Activated CD4-positive, alpha-beta T cell treated with anti-CD3 and anti-CD28 coated beads for 24 hours (primary cell): ENCODE measurements around the gene C4BPA.

ENCODE experiments used
- DNase-seq, 2 donors: peaks; one replicate each; pipeline ENCODE4 v3.0.0-alpha.2; 2020; ENCODE audit warnings: low read depth in 2 of 2

The C4BPA gene

DNA sequence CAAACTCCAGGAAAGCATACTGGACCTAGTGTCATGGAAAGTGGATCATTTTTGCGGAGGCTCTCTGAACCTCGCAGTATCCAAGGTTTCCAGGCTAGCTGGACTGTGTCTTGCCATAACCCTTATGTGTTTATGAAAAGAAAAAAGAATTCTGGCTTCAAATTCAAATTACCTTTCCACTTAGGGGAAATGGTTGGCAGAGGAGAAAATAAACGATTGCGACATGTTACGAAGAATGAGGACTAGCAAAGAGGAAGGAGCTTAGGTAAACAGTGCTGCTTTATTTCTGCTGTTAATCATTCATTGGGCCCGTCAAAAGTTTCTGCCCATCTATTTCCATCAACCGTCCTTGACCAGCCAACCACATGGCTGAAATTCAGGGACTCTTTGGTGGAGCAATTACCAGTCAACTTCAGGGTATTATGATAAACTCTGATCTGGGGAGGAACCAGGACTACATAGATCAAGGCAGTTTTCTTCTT lies at the start of gene C4BPA:
Gene C4BPA, plus strand, starts transcription at position 342 of the 482 bp plus-strand sequence. CDS start 8,793 bp downstream, outside the sequence.
- DNase-seq, result no peak

- no peak for DNase-seq
Measured at GRCh38 chr1:207054491-207054890, 49.5 kb upstream of the C4BPA start.

GRCh38 chr1:207055386-207056001 lies 48.5 kb upstream of the C4BPA start:
- no peak for DNase-seq

- no peak for DNase-seq
Measured at GRCh38 chr1:207056673-207057072, 47.4 kb upstream of the C4BPA start.

DNA sequence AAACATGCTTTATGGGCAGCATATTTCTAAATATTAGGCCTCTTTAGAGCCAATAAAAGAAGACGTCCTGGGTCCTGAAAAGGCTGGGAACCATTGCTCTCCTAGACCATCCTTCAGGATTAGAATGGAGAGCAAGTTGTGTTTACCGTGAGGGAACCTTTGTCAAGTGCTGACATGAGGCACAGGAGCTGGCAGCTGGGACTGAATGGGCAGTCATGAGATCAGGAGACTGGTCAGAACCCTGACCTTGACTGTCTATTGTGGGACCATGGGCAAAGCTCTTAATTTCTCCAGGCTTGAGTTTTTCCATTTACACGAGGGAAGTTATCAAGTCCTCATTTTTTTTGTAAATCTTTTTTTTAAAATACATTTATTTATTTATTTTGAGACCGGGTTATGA lies 45.8 kb upstream of the C4BPA start:
- DNase-seq, result no peak

GRCh38 chr1:207058878-207059867 lies 44.9 kb upstream of the C4BPA start:
- no peak for DNase-seq

DNA sequence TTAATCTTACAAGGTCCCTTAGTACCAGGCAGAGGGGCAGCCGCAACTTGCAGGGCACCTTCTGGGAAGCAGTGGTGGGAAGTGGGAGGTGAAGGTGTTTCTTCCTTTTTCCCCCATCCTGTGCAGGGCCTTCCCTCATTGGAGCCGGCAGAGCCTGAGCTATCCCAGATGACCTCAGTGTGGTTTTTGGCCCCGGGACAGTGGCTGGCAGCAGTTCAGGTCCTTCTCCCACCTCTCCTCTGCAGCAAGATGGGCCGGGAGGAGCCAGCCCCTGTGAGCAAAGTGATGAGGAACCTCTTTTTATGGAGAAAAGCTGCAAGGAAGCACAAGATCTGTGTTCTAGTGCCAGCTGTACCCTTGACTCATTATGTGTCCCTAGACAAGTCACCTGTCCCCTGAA lies 44.2 kb upstream of the C4BPA start:
- DNase-seq, result no peak

DNA sequence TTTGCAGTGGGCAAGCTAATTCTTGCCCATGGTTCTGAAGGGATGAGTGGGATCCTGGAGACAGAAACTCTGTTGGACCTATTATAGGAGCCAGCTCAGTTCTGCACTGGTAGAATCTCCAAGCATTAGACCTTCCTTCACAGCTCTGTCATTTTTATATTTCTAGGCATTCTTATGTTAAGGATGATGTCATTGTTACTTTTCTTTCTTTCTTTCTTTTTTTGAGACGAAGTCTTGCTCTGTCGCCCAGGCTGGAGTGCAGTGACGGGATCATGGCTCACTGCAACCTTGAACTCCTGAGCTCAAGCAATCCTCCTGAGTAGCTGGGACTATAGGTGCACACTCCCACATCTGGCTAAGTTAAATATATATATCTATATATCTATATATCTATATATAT lies 43.4 kb upstream of the C4BPA start:
- no peak for DNase-seq

DNA sequence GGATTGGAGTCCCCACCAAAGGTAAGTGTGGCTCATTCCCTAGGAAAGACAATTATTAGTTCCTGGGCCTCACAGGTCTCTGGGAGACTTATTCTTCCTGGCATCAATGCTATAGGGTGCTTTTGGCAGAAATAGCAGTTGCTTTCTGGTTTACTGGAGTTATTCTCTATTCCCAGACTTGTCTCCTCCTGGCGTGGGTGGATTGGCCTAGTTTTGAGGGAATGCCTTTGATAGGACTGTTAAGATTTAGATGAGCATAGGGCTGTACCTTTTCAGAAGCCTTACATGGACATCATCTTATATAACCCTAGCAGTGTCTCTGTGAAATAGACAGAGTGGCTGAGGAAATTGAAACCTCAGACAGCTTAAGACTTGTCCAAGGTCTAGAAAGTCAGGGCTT lies 42.0 kb upstream of the C4BPA start:
- DNase-seq, result no peak

GRCh38 chr1:207063014-207063413 lies 41.0 kb upstream of the C4BPA start:
- DNase-seq, result no peak

GRCh38 chr1:207064561-207064960 lies 39.5 kb upstream of the C4BPA start:
- no peak for DNase-seq

DNA sequence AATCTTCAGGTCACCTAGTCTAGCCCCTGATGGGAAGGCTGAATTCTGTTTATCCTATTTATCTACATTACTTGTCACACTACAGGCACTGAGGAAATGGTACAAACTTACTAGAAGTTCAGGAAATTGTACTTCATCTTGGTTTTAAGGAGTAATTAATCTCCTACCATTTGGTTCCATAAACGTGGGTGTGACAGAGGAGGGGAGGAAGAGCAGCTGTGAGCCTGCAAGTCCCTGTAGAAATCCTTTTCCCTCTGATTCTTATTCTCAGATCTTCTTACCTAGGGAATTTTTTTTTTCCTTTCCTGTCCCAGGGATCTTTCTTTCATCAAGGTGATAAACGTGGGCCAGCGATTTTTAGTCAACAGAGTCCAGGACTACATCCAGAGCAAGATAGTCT lies 36.8 kb upstream of the C4BPA start:
- no peak for DNase-seq

GRCh38 chr1:207067665-207068064 lies 36.4 kb upstream of the C4BPA start:
- DNase-seq, result no peak

DNA sequence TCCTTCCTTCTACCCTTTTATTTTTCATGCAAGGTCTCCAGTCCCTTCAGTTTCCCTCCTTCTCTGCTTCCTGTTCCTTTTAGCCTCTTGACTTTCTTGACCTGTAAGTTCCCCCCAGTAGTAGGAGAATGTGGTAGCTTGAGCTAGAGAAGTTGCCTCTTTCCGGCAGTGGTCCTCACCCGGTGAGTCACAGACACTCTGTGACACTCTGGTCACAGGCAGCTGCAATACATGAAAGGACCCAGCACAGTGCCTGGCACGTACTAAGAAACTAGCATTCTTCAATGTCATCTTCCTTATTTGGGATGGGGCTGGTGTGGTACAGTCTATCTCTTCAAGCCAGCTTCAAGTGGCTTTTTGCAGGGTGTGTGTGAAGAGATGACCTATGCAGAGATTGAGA lies 35.0 kb upstream of the C4BPA start:
- DNase-seq, result no peak

- no peak for DNase-seq
Measured at GRCh38 chr1:207069858-207070506, 34.1 kb upstream of the C4BPA start.

- DNase-seq, result no peak
Measured at GRCh38 chr1:207070811-207071210, 33.2 kb upstream of the C4BPA start.

DNA sequence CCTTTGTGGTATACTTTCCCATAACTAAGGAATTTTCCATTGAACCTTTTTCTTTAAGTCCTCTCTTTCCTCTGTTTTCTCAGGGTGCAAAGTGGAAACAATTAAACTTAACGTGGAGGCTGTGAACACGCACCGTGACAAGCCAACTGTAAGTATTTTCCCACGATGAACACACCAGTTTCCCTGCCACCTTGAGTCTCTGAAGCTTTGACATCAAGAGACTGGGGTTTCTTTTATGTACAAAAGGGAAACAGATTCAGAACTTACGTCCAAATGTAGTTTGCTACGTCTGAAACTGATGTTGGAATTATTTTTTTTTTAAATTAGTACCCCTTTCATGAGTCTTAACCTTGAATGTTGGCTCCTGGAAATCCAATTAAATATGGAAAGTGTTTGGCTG lies 32.6 kb upstream of the C4BPA start:
- no peak for DNase-seq

- DNase-seq, result no peak
Measured at GRCh38 chr1:207072233-207072632, 31.8 kb upstream of the C4BPA start.

GRCh38 chr1:207073906-207074820 lies 29.9 kb upstream of the C4BPA start:
- DNase-seq, result no peak

- no peak for DNase-seq
Measured at GRCh38 chr1:207076181-207076955, 27.7 kb upstream of the C4BPA start.

GRCh38 chr1:207077012-207077411 lies 27.0 kb upstream of the C4BPA start:
- no peak for DNase-seq
